Measurements from ENCODE around the gene SYNDIG1.

DNA sequence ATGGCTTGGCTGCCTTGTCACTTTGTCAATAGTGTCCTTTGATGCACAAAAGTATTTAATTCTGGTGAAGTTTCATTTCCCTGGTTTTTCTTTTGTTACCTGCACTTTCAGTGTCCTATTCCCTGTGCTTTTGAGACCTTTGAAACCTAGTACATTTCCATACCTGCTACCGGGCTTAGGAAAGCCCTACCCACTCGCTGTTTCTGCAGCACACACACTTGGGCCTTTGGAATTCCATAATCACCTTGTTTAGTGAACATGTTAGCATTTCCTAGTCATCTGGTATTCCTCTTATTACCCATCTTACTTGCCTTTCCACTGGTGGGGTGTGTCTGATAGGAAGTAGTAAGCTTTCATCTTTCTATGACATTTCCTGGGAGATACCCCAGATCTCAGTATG, 19.3 kb upstream of the SYNDIG1 start:
- no peak for TF ChIP-seq POLR2A (IDR thresholded peaks at IDR 0.05; ENCODE audit: low read length)
- no peak for TF ChIP-seq GATA1 (IDR thresholded peaks at IDR 0.05; ENCODE audit: low read depth, low read length)
